Caco-2 (cell line): Measurements from ENCODE around the gene STK10. TPM values are rescaled to one million over a fixed set of nuclear protein-coding genes. Genes with fewer than 3 reads are reported as not detected.

Experiments used
- BruUV-seq: library from RNA; stranded (reverse); fragments of 400-500 nt; replicated peaks from 2 replicates; lab custom pipeline; 2021; lab: Mats Ljungman, UMichigan
- CTCF ChIA-PET: fragments of 300-600 bp; sonication (Branson Sonifier 250); formaldehyde crosslinking; loops from one replicate; lab custom pipeline; 2022; ENCODE audit warnings: antibody characterized with exemption; lab: Charles Lee
- POLR2A ChIA-PET: fragments of 300-600 bp; sonication (Branson Sonifier 250); formaldehyde crosslinking; loops from one replicate; lab custom pipeline; 2022; ENCODE audit warnings: antibody characterized with exemption; lab: Charles Lee
- DNase-seq, 2 experiments: peaks; one replicate each; pipeline versions ENCODE4 v3.0.0 to v3.0.0-alpha.2; 2020 to 2022
- H3K27me3 ChIP-seq: replicated peaks from 2 replicates; pipeline ENCODE4 v1.6.0; 2011; ENCODE audit warnings: low read length; ENCODE audit not compliant: control insufficient read depth, insufficient read depth
- H3K36me3 ChIP-seq: 2 replicates; pipeline ENCODE4 v1.5.1; 2011; ENCODE audit warnings: low read length; ENCODE audit not compliant: control insufficient read depth, insufficient read depth
- H3K4me1 ChIP-seq: fragments of 250-450 bp; sonication (Bioruptor Pico); 2 replicates; pipeline ENCODE4 v1.5.1; 2020; ENCODE audit warnings: mild to moderate bottlenecking
- H3K4me3 ChIP-seq: 2 replicates; pipeline ENCODE4 v1.5.1; 2011; ENCODE audit warnings: low read depth, mild to moderate bottlenecking, control low read depth, low read length
- H3K9me3 ChIP-seq: fragments of 250-450 bp; sonication (Bioruptor Pico); 2 replicates; pipeline ENCODE4 v1.5.1; 2020; ENCODE audit warnings: mild to moderate bottlenecking, moderate library complexity
- H3K27ac Mint-ChIP-seq: one replicate; pipeline ENCODE4 v1.8.0; 2022; ENCODE audit warnings: mixed read lengths; ENCODE audit not compliant: unreplicated experiment
- H3K27me3 Mint-ChIP-seq: one replicate; pipeline ENCODE4 v1.8.0; 2022; ENCODE audit warnings: mixed read lengths; ENCODE audit not compliant: insufficient read depth, unreplicated experiment
- H3K36me3 Mint-ChIP-seq: one replicate; pipeline ENCODE4 v1.8.0; 2022; ENCODE audit warnings: mild to moderate bottlenecking, mixed read lengths; ENCODE audit not compliant: insufficient read depth, unreplicated experiment
- H3K4me1 Mint-ChIP-seq: one replicate; pipeline ENCODE4 v1.8.0; 2022; ENCODE audit warnings: low read depth, mixed read lengths; ENCODE audit not compliant: unreplicated experiment
- H3K4me3 Mint-ChIP-seq: one replicate; pipeline ENCODE4 v1.8.0; 2022; ENCODE audit warnings: mild to moderate bottlenecking, moderate library complexity, mixed read lengths; ENCODE audit not compliant: unreplicated experiment
- H3K9me3 Mint-ChIP-seq: one replicate; pipeline ENCODE4 v1.8.0; 2022; ENCODE audit warnings: mixed read lengths; ENCODE audit not compliant: unreplicated experiment
- intact Hi-C: fragments of 100-400 bp; cut with micrococcal nuclease; formaldehyde crosslinking; loops from one replicate; pipeline ENCODE4 v1.10.0; 2022; ENCODE audit not compliant: unreplicated experiment
- total RNA-seq: library from RNA; stranded (reverse); gene quantifications from 2 replicates; pipeline ENCODE4 v1.2.3, GENCODE V29; 2022
- TF ChIP-seq, protein P1 (sequence below), 2 experiments: fragments of 200-600 bp in 1 of 2; IDR thresholded peaks; 1 replicate in 1 of 2; 2 replicates in 1 of 2; pipeline versions ENCODE4 v1.5.1 to v1.8.0; 2011 to 2022; ENCODE audit warnings: antibody characterized with exemption in 1 of 2, control low read depth in 1 of 2, inconsistent platforms in 1 of 2, low read depth in 1 of 2, low read length in 1 of 2, mild to moderate bottlenecking in 1 of 2, moderate library complexity in 1 of 2; ENCODE audit not compliant: insufficient read depth in 1 of 2, severe bottlenecking in 1 of 2, unreplicated experiment in 1 of 2

STK10 gene
- total RNA-seq, 1 experiment from 2014 or later, result 10.3 TPM

DNA sequence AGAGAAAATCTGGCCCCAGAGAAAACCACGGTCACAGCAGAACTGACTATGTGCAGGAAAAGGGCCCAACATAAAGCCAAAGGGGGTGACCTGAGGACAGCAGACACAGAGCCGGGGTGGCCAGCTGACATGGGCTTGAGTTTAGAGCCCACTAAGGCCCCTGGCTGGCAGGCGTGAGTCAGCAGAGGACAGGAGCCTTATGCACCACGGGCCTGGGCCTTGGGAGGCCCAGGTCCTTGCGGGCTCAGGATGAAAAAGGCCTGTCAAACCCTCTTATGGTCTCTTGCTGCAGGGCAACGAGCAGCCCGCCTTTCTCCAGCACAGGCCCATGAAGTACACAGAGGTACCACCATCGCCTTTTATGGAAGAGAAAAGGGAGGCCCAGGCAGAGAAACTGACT is 19.7 kb downstream of the STK10 start:
- POLR2A ChIA-PET, result no interaction called here
- no peak for DNase-seq
- no peaks in the 10 kb centered on the region for H3K9me3 Mint-ChIP-seq
- Histone ChIP-seq H3K9me3 (no peaks in the 10 kb centered on the region), H3K27me3 (no peaks in the 10 kb centered on the region), H3K36me3 (no peaks in the 10 kb centered on the region), H3K4me1 (no peaks in the 10 kb centered on the region), H3K4me3 (no peak overlapping the region)
- H3K4me1 Mint-ChIP-seq, result no peaks in the 10 kb centered on the region
- H3K4me3 Mint-ChIP-seq, result no peak overlapping the region
- TF ChIP-seq, protein P1, sequence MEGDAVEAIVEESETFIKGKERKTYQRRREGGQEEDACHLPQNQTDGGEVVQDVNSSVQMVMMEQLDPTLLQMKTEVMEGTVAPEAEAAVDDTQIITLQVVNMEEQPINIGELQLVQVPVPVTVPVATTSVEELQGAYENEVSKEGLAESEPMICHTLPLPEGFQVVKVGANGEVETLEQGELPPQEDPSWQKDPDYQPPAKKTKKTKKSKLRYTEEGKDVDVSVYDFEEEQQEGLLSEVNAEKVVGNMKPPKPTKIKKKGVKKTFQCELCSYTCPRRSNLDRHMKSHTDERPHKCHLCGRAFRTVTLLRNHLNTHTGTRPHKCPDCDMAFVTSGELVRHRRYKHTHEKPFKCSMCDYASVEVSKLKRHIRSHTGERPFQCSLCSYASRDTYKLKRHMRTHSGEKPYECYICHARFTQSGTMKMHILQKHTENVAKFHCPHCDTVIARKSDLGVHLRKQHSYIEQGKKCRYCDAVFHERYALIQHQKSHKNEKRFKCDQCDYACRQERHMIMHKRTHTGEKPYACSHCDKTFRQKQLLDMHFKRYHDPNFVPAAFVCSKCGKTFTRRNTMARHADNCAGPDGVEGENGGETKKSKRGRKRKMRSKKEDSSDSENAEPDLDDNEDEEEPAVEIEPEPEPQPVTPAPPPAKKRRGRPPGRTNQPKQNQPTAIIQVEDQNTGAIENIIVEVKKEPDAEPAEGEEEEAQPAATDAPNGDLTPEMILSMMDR (IDR thresholded peaks at IDR 0.05; ENCODE audit: insufficient read depth in 1 of 2, low read depth in 1 of 2, low read length in 1 of 2, severe bottlenecking in 1 of 2, unreplicated experiment in 1 of 2), result no peak
- no peaks in the 10 kb centered on the region for H3K27me3 Mint-ChIP-seq
- H3K36me3 Mint-ChIP-seq, result no peaks in the 10 kb centered on the region
- BruUV-seq, result no TSS peak
- H3K27ac Mint-ChIP-seq, result no peak overlapping the region
- CTCF ChIA-PET, result no interaction called here
- intact Hi-C loops, result no loop called here

DNA sequence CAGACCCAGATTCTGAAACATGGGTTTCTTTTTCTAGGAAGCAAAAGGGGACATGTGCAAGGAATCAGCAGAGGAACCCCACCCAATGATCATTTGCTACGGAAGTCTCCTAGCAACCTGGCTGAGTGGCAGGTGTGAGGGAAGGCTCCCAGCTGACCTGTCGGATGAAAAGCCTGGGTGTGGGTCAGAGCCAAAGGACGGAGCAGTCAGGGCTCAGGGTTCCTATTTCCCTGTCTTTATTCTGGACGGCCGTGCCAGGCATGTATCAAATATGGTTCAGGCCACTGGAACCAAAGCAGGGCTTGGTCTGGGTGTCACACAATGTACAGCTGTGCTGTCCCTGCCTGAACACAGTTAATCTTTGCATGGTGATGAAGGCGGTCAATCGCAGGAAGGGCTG is 20.1 kb downstream of the STK10 start:
- ChIA-PET CTCF (no interaction called here), POLR2A (no interaction called here)
- Histone ChIP-seq H3K4me1 (no peaks in the 10 kb centered on the region), H3K9me3 (no peaks in the 10 kb centered on the region), H3K4me3 (no peak overlapping the region), H3K36me3 (no peaks in the 10 kb centered on the region), H3K27me3 (no peaks in the 10 kb centered on the region)
- no peak for DNase-seq
- BruUV-seq, result no TSS peak
- TF ChIP-seq, protein P1 (IDR thresholded peaks at IDR 0.05; ENCODE audit: insufficient read depth in 1 of 2, low read depth in 1 of 2, low read length in 1 of 2, severe bottlenecking in 1 of 2, unreplicated experiment in 1 of 2), result no peak
- Mint-ChIP-seq H3K36me3 (no peaks in the 10 kb centered on the region), H3K4me3 (no peak overlapping the region), H3K27ac (no peak overlapping the region), H3K27me3 (no peaks in the 10 kb centered on the region), H3K9me3 (no peaks in the 10 kb centered on the region), H3K4me1 (no peaks in the 10 kb centered on the region)
- intact Hi-C loops, result no loop called here

DNA sequence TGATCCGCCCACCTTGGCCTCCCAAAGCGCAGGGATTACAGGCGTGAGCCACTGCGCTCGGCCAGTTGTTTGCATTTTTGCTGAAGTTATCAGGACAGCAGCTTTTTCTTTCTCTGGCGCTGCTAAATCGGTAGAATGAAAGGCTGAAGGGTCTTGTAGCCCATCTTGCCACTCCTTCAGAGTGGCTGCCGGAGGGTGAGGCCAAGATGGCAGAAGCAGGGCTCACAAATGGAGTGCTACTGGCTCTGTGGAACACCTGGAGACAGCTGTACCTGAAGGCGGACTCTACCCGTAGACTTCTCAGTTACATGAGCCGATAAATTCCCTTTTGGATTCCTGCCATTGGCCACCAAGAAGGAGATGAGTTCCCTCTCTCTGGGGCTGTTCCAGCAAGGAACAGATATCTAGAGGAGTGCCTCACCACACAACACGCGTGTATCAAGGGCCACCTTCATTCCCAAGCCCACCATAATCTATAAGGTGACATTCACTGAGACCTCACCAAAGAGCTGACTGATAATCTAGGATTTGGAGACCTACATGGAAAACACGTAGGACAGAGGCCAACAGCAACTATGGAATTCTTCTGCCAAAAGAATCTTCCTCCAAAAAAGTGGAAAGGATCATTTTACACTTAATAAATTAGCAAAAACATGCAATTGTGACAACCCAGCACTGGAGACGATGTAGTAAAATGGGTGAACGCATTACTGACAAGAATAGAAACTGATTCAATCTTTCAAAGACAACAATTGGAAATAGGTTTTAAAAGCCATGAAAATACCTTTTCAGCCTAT is 21.8 kb downstream of the STK10 start:
- POLR2A ChIA-PET, result no interaction called here
- Histone ChIP-seq H3K4me1 (no peaks in the 10 kb centered on the region), H3K4me3 (no peak overlapping the region), H3K9me3 (no peaks in the 10 kb centered on the region), H3K36me3 (no peaks in the 10 kb centered on the region), H3K27me3 (no peaks in the 10 kb centered on the region)
- CTCF ChIA-PET, result no interaction called here
- intact Hi-C loops, result no loop called here
- H3K4me3 Mint-ChIP-seq, result no peak overlapping the region
- no TSS peak for BruUV-seq
- H3K36me3 Mint-ChIP-seq, result no peaks in the 10 kb centered on the region
- no peaks in the 10 kb centered on the region for H3K27me3 Mint-ChIP-seq
- TF ChIP-seq, protein P1 (IDR thresholded peaks at IDR 0.05; ENCODE audit: insufficient read depth in 1 of 2, low read depth in 1 of 2, low read length in 1 of 2, severe bottlenecking in 1 of 2, unreplicated experiment in 1 of 2), result no peak
- peaks cover 6% of the 10 kb centered on the region for H3K4me1 Mint-ChIP-seq
- no peak overlapping the region for H3K27ac Mint-ChIP-seq
- DNase-seq, result no peak
- H3K9me3 Mint-ChIP-seq, result no peaks in the 10 kb centered on the region
